Stimulated activated naive CD8-positive, alpha-beta T cell treated with anti-CD3 and anti-CD28 coated beads, Interleukin-15, Interleukin-2, amounts not matched to agents 100 ng/mL and 50 ng/mL, for 24 hours (primary cell): ENCODE measurements around the gene MROH9.

Source experiments
- H3K27ac Mint-ChIP-seq: one replicate; pipeline ENCODE4 v1.8.0; 2021; ENCODE audit warnings: mild to moderate bottlenecking, mixed read lengths
- H3K27me3 Mint-ChIP-seq: one replicate; pipeline ENCODE4 v1.8.0; 2021; ENCODE audit warnings: mixed read lengths
- H3K36me3 Mint-ChIP-seq: one replicate; pipeline ENCODE4 v1.8.0; 2021; ENCODE audit warnings: low read depth, mixed read lengths
- H3K4me1 Mint-ChIP-seq: one replicate; pipeline ENCODE4 v1.8.0; 2021; ENCODE audit warnings: low read depth, mixed read lengths
- H3K4me3 Mint-ChIP-seq: one replicate; pipeline ENCODE4 v1.8.0; 2021; ENCODE audit warnings: mild to moderate bottlenecking, mixed read lengths
- H3K9me3 Mint-ChIP-seq: one replicate; pipeline ENCODE4 v1.8.0; 2021; ENCODE audit warnings: mixed read lengths

Gene MROH9

DNA sequence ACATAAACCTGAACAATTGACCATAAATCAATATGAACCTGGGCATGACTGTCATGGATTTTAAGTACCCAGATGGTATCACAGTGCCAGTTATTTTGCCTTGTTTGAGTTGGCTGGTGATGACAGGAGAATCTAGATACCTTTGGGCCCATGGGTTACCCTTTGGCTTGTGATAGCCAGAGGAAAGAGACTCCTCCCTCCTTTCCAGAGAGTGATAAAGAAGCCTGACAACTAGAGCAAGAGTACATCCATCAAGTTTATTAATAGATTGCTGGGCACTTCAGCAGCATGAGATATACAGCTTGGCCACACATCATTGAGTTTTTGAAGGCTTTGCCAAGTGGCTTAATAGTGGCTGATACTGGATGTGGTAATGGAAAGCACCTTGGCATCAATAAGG is 148.8 kb downstream of the MROH9 start:
- Mint-ChIP-seq H3K36me3 (no peaks in the 10 kb centered on the region), H3K4me1 (no peaks in the 10 kb centered on the region), H3K9me3 (no peaks in the 10 kb centered on the region), H3K4me3 (no peak overlapping the region), H3K27me3 (peaks cover 4% of the 10 kb centered on the region), H3K27ac (no peak overlapping the region)

DNA sequence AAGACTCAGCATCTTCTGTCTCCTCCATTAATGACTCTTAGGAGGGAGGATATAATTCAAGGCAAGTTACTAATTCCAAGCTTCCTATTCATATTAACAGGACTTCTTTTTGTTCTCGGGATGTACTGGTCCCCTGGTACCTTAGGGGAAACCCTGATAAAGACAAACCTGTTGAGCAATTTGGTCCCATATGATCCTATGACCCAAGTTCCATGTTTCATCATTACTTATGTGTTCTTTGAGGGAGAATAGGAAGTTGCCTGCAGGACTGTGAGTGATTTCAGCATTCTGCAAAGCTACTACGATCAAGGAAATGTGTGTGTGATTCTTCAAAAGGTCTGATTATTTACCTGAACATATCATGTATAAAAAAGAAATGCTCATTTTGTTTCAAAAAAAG is 149.5 kb downstream of the MROH9 start:
- H3K27ac Mint-ChIP-seq: no peak overlapping the region
- no peaks in the 10 kb centered on the region for H3K9me3 Mint-ChIP-seq
- H3K4me1 Mint-ChIP-seq: no peaks in the 10 kb centered on the region
- H3K27me3 Mint-ChIP-seq: peaks cover 4% of the 10 kb centered on the region
- no peaks in the 10 kb centered on the region for H3K36me3 Mint-ChIP-seq
- no peak overlapping the region for H3K4me3 Mint-ChIP-seq

DNA sequence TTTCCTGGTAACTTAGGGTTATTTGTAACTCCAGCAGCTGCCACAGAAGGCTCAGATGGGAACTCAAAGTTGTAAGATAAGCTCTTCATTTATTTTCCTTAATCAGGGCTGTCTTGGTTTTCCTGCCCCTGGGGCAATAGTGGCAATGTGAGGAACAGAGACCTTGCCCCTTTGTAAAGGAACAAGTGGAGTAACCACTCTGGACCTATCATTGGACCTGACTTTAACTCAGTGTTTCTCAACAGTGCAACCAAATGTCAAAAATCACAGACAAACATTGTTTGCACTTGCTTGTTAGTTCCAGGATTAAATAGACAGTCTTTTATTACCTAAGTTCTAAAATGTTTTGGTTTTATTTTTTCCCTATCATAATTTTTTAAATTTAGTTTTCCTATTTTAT is 152.6 kb downstream of the MROH9 start:
- no peak overlapping the region for H3K4me3 Mint-ChIP-seq
- no peaks in the 10 kb centered on the region for H3K36me3 Mint-ChIP-seq

DNA sequence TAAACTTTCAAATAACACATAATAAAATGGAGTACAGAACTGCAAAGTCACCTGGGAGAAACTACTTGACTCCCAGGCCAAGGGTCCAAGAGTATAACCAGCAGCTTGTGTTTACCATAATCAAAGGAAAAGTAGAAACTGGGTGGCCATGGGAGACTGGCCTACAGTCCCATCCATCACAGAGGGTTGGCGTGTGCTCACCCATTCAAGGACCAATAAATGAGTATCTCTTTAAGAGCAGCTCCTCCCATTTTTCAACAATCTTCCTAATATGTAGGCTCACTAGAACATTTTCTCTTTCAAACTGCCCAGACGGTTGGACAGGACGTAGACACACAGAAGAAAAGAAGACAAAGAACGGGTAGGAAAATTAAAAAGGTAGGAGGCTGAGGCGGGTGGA is 155.3 kb downstream of the MROH9 start, which contains the start of gene FMO3:
FMO3 (plus strand) TSS at position 302 of the 400 bp plus-strand sequence. CDS start 1,754 bp downstream, outside the sequence.
- Mint-ChIP-seq H3K4me3 (no peak within 1 kb of the TSS), H3K27ac (no peak within 1 kb of the TSS), H3K27me3 (no peaks in the 10 kb centered on the region), H3K9me3 (no peaks in the 10 kb centered on the region), H3K36me3 (no peaks in the 10 kb centered on the region), H3K4me1 (no peaks in the 10 kb centered on the region)

More for the DNA sequence above, 152.6 kb downstream of the MROH9 start:
- Mint-ChIP-seq H3K9me3 (no peaks in the 10 kb centered on the region), H3K4me1 (no peaks in the 10 kb centered on the region), H3K27me3 (peaks cover 4% of the 10 kb centered on the region), H3K27ac (no peak overlapping the region)

DNA sequence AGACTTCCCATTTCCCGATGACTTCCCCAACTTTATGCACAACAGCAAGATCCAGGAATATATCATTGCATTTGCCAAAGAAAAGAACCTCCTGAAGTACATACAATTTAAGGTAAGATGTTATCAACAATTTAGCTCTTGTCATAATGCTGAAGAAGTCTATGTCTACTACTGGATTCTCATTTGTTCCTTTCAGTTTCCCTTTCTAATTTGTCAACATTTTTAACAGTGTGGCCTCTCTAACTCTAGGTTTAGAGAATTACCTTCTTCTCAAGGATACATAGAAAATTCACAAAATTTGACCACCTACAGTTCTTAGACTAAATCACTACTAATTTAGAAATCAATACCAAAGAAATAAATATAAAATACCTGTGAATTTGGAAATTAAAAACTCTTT is 168.5 kb downstream of the MROH9 start:
- Mint-ChIP-seq H3K27me3 (no peaks in the 10 kb centered on the region), H3K36me3 (no peaks in the 10 kb centered on the region), H3K27ac (no peak overlapping the region), H3K4me1 (no peaks in the 10 kb centered on the region), H3K4me3 (no peak overlapping the region), H3K9me3 (no peaks in the 10 kb centered on the region)

DNA sequence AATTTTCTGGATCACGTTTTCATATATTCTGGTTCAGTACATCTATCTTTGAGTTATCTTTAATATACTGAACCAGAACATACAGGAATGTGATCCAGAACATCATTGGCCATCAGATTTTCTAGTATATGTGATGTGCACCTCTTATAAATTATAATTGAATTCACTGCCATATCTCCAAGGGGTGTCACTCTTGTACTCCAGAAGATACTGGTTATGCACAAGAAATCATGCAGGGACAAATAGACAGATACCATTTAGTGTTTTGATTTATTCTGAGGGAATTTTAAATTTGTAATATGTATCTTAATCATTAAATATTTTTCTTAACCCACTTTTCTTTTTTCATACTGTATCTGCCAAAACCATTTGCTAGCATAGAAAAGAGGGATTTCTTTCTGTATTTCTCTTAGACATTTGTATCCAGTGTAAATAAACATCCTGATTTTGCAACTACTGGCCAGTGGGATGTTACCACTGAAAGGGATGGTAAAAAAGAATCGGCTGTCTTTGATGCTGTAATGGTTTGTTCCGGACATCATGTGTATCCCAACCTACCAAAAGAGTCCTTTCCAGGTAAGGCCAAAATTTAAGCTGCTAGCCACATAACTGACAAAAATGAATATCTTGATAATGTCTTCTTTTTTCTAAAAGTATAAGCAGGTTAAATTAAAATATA is 172.1 kb downstream of the MROH9 start:
- no peaks in the 10 kb centered on the region for H3K9me3 Mint-ChIP-seq
- H3K4me1 Mint-ChIP-seq: no peaks in the 10 kb centered on the region
- no peak overlapping the region for H3K27ac Mint-ChIP-seq
- H3K4me3 Mint-ChIP-seq: no peak overlapping the region
- no peaks in the 10 kb centered on the region for H3K27me3 Mint-ChIP-seq
- H3K36me3 Mint-ChIP-seq: no peaks in the 10 kb centered on the region

DNA sequence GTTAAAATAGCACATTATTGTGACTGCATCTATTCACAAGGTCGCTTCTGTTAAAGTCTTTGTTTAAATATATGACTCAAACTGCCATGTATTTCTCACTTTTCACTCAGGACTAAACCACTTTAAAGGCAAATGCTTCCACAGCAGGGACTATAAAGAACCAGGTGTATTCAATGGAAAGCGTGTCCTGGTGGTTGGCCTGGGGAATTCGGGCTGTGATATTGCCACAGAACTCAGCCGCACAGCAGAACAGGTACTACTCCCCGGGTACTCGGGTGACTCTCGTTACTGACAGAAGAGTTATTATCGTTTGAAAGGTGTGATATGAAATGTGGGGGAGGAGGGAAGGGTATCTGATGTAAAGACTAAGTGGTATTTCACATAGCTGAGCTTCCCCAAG is 172.6 kb downstream of the MROH9 start:
- no peak overlapping the region for H3K27ac Mint-ChIP-seq
- H3K27me3 Mint-ChIP-seq: no peaks in the 10 kb centered on the region
- no peaks in the 10 kb centered on the region for H3K36me3 Mint-ChIP-seq
- H3K4me3 Mint-ChIP-seq: no peak overlapping the region
- no peaks in the 10 kb centered on the region for H3K4me1 Mint-ChIP-seq
- H3K9me3 Mint-ChIP-seq: no peaks in the 10 kb centered on the region

DNA sequence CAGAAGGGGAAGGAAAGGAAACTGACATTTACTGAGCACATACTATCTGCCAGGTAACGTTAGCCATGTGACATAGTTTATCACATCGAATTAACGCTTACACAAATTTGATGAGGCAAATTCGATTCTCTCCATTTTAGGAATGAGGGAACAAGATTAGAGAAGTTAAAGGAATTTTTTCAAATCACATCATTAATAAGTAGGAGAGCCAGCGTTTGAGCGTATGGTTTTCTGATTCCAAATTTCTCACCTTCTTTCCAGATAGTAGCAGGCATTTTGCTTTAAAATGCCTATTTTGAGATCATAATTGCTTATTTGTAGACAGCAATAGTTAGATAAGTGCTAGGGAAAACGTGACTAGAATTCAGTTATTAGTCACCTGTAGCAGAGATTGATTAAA is 174.6 kb downstream of the MROH9 start:
- H3K36me3 Mint-ChIP-seq: no peaks in the 10 kb centered on the region
- no peaks in the 10 kb centered on the region for H3K9me3 Mint-ChIP-seq
- H3K4me1 Mint-ChIP-seq: no peaks in the 10 kb centered on the region
- no peak overlapping the region for H3K4me3 Mint-ChIP-seq
- no peak overlapping the region for H3K27ac Mint-ChIP-seq
- H3K27me3 Mint-ChIP-seq: no peaks in the 10 kb centered on the region

DNA sequence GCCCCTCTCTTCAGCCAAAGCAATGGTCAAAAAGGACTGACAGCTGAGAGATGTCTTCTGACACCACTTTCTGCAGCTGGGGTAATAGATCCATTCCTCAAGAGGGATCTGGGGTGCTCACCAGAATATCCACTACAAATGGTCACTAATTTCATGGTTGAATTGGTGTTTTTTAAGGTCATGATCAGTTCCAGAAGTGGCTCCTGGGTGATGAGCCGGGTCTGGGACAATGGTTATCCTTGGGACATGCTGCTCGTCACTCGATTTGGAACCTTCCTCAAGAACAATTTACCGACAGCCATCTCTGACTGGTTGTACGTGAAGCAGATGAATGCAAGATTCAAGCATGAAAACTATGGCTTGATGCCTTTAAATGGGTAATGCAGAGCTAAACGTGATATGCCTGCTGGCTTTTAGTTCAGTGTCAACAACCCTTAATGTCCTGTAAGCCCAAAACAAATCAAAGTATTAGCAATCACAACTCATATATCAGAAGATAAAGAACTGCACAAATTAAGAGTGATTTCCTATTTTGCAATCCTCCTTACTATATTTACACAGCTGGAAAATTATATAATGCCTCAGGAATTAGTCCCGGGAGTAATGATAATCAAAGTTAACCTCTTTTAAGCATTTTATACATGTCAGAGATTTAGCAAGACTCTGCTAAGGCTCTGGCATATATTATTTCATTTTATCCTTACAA is 175.4 kb downstream of the MROH9 start:
- H3K36me3 Mint-ChIP-seq: no peaks in the 10 kb centered on the region
- no peak overlapping the region for H3K27ac Mint-ChIP-seq
- no peaks in the 10 kb centered on the region for H3K4me1 Mint-ChIP-seq
- H3K27me3 Mint-ChIP-seq: no peaks in the 10 kb centered on the region
- no peaks in the 10 kb centered on the region for H3K9me3 Mint-ChIP-seq
- no peak overlapping the region for H3K4me3 Mint-ChIP-seq

DNA sequence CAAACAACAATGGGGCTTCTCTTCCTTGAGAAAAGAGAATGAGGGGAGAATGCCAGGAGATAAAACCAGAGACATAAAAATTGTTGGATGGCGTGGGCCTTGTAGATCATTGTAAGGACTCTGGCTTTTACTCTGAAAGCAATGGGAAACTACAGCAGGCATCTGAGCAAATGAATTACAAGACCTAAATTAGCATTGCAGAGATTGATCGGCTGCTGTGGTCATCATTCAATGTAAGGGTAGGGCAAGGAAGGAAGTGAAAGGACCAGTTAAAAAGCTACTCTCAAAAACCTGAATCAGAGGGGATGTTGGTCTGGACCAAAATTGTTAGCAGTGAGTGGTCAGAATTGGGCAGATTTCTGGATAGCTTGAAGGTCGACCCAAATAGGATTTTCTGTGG is 176.8 kb downstream of the MROH9 start:
- Mint-ChIP-seq H3K4me1 (no peaks in the 10 kb centered on the region), H3K27ac (no peak overlapping the region), H3K4me3 (no peak overlapping the region), H3K9me3 (no peaks in the 10 kb centered on the region), H3K27me3 (no peaks in the 10 kb centered on the region), H3K36me3 (no peaks in the 10 kb centered on the region)

DNA sequence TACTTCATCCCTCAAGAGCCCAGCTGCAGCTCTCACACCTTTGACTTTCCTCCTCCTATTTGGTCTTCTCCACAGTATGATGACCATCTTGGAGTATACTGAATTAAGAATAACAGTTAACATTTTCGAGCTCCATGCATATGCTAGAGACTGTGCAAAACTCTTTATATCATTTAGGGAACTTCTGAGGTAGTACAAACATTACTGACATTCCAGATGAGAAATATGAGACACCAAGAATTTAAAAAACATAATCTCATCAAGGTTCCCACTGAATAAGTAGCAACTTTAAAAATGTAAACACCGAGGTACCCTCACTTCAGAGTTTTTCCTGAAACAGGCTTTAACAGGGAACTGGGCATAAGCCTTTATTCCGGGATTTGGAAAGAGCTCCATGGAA is 178.0 kb downstream of the MROH9 start:
- H3K4me1 Mint-ChIP-seq: no peaks in the 10 kb centered on the region
- H3K9me3 Mint-ChIP-seq: no peaks in the 10 kb centered on the region
- no peaks in the 10 kb centered on the region for H3K36me3 Mint-ChIP-seq
- H3K4me3 Mint-ChIP-seq: no peak overlapping the region
- no peak overlapping the region for H3K27ac Mint-ChIP-seq
- no peaks in the 10 kb centered on the region for H3K27me3 Mint-ChIP-seq
